ENCODE measurements around the gene TANK.

GRCh38 chr2:161164161-161164560 is 3.9 kb downstream of the TANK start:
- TF ChIP-seq CTCF (conservative IDR thresholded peaks at IDR 0.05; ENCODE audit: low read length) (no peak), EZH2phosphoT487 (IDR thresholded peaks at IDR 0.05; ENCODE audit: borderline replicate concordance, low read depth, low read length) (no peak)

Measured in OCI-LY7 (cell line).